Stimulated activated naive B cell treated with anti-CD40 and anti-IgM and Interleukin-4, amounts not matched to agents 10 μg/mL and 1 μg/mL and 100 μg/mL, for 72 hours (primary cell): Measurements from ENCODE around the gene FCHSD2.
"Not testable (repeated sequence)": the region's sequence is repeated elsewhere in the genome, so short reads cannot be mapped to it uniquely, and the experiment has no call there.

ENCODE experiments used
- ATAC-seq, 2 donors: fragments of 150-1000 bp; cut with Tn5 transposase; replicated peaks; 2 replicates each; pipeline ENCODE4 v1.10.0; 2021; ENCODE audit warnings: moderate library complexity in 1 of 2
- DNase-seq: peaks from one replicate; pipeline ENCODE4 v3.0.0; 2021
- H3K27ac Mint-ChIP-seq: one replicate; pipeline ENCODE4 v1.8.0; 2022; ENCODE audit warnings: mild to moderate bottlenecking, mixed read lengths
- H3K27me3 Mint-ChIP-seq, 2 donors: one replicate each; pipeline ENCODE4 v1.8.0; 2022; ENCODE audit warnings: mixed read lengths in 2 of 2
- H3K36me3 Mint-ChIP-seq, 2 donors: one replicate each; pipeline ENCODE4 v1.8.0; 2022; ENCODE audit warnings: mixed read lengths in 2 of 2, mild to moderate bottlenecking in 1 of 2
- H3K4me1 Mint-ChIP-seq, 2 donors: one replicate each; pipeline ENCODE4 v1.8.0; 2022; ENCODE audit warnings: mixed read lengths in 2 of 2, mild to moderate bottlenecking in 1 of 2
- H3K4me3 Mint-ChIP-seq, 2 donors: one replicate each; pipeline ENCODE4 v1.8.0; 2022; ENCODE audit warnings: mild to moderate bottlenecking in 2 of 2, mixed read lengths in 2 of 2, moderate library complexity in 1 of 2
- H3K9me3 Mint-ChIP-seq, 2 donors: one replicate each; pipeline ENCODE4 v1.8.0; 2022; ENCODE audit warnings: mixed read lengths in 2 of 2, mild to moderate bottlenecking in 1 of 2

The FCHSD2 gene

GRCh38 chr11:72885749-72886609 lies 256.1 kb downstream of the FCHSD2 start:
- Mint-ChIP-seq H3K27me3 (no peaks in the 10 kb centered on the region), H3K36me3 (peaks cover 50 to 51% of the 10 kb centered on the region in 2 donors), H3K4me3 (no peak overlapping the region), H3K4me1 (peaks cover 9 to 36% of the 10 kb centered on the region in 2 donors), H3K27ac (peak overlapping the region; percentile 80), H3K9me3 (peaks cover 0 to 4% of the 10 kb centered on the region in 2 donors)
- ATAC-seq (peak; percentile 34 to 58), DNase-seq (no peak)

GRCh38 chr11:72876147-72876546 lies 266.0 kb downstream of the FCHSD2 start:
- H3K4me3 Mint-ChIP-seq, result no peak overlapping the region
- no peak for ATAC-seq
- no peaks in the 10 kb centered on the region for H3K27me3 Mint-ChIP-seq
- no peaks in the 10 kb centered on the region for H3K9me3 Mint-ChIP-seq
- H3K27ac Mint-ChIP-seq, result peak overlapping the region; percentile 89
- H3K4me1 Mint-ChIP-seq, result peaks cover 14 to 32% of the 10 kb centered on the region in 2 donors
- no peak for DNase-seq
- H3K36me3 Mint-ChIP-seq, result peaks cover 41 to 50% of the 10 kb centered on the region in 2 donors

DNA sequence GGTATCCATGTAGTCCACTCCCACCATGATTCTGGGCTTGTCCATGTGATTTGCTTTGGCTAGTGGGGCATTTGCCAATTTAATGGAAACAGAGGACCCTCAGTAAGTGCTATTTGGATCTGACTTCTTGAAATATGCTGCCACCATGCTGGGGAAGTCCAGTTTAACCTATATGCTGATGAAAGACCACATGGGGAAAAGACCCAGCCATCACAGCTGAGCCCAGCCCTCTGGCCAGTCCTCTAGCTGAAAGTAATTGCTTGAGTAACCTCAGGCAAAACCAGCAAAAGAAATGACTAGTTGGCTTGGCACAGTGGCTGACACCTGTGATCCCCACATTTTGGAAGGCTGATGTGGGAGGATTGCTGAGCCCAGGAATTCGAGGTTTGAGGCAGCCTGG lies 266.4 kb downstream of the FCHSD2 start:
- H3K4me1 Mint-ChIP-seq, result peaks cover 10 to 28% of the 10 kb centered on the region in 2 donors
- DNase-seq (peak; percentile 4), ATAC-seq (peak; percentile 57 to 73)
- H3K27ac Mint-ChIP-seq, result peak overlapping the region; percentile 89
- peaks cover 41 to 50% of the 10 kb centered on the region in 2 donors for H3K36me3 Mint-ChIP-seq
- no peak overlapping the region for H3K4me3 Mint-ChIP-seq
- no peaks in the 10 kb centered on the region for H3K27me3 Mint-ChIP-seq
- no peaks in the 10 kb centered on the region for H3K9me3 Mint-ChIP-seq

- Mint-ChIP-seq H3K4me3 (no peak overlapping the region), H3K27ac (peak overlapping the region; percentile 48), H3K36me3 (peaks cover 44 to 55% of the 10 kb centered on the region in 2 donors), H3K4me1 (peaks cover 5 to 16% of the 10 kb centered on the region in 2 donors), H3K9me3 (no peaks in the 10 kb centered on the region), H3K27me3 (no peaks in the 10 kb centered on the region)
- DNase-seq, result no peak
- no peak for ATAC-seq
Measured at GRCh38 chr11:72872012-72872411, 270.1 kb downstream of the FCHSD2 start.

DNA sequence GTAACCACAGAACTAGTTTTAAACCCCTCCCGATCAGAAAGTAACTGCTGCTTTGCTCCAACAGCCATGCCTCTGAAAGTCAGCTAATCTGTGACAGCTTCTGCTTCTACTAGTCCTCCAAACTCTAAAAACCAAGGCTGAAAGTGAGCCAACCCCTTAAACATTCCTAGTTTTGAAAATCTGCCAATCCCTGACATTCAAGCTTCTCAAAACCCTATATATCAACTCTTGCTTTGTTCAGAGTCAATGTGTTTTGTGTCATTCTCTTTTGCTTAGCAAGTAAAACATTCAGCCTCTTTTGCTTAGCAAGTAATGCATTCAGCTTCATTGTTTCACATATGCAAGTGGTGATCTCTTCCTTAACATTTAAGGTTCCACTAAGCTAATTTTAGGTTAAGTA lies 271.0 kb downstream of the FCHSD2 start:
- Mint-ChIP-seq H3K36me3 (peaks cover 46 to 57% of the 10 kb centered on the region in 2 donors), H3K4me1 (peaks cover 5 to 23% of the 10 kb centered on the region in 2 donors), H3K27ac (no peak overlapping the region), H3K9me3 (no peaks in the 10 kb centered on the region), H3K4me3 (no peak overlapping the region), H3K27me3 (no peaks in the 10 kb centered on the region)
- DNase-seq (no peak), ATAC-seq (no peak)

GRCh38 chr11:72869831-72870230 lies 272.3 kb downstream of the FCHSD2 start:
- no peaks in the 10 kb centered on the region for H3K27me3 Mint-ChIP-seq
- peak overlapping the region; percentile 52 for H3K27ac Mint-ChIP-seq
- H3K4me1 Mint-ChIP-seq, result peaks cover 8 to 27% of the 10 kb centered on the region in 2 donors
- peaks cover 43 to 58% of the 10 kb centered on the region in 2 donors for H3K36me3 Mint-ChIP-seq
- DNase-seq (no peak), ATAC-seq (no peak)
- no peaks in the 10 kb centered on the region for H3K9me3 Mint-ChIP-seq
- no peak overlapping the region for H3K4me3 Mint-ChIP-seq

DNA sequence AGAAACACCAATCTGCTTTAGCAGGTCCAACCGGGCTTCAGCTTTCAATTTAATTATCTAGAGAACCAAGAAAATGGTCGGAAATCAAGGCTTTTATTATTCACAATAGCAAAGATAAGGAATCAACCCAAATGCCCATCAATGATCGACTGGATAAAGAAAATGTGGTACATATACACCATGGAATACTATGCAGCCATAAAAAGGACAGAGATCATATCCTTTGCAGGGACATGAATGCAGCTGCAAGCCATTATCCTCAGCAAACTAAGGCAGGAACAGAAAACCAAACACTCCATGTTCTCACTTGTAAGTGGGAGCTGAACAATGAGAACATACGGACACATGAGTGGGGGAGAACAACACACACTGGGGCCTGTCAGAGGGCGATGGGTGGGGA lies 274.1 kb downstream of the FCHSD2 start:
- no peaks in the 10 kb centered on the region for H3K9me3 Mint-ChIP-seq
- H3K27ac Mint-ChIP-seq, result no peak overlapping the region
- H3K27me3 Mint-ChIP-seq, result no peaks in the 10 kb centered on the region
- no peak overlapping the region for H3K4me3 Mint-ChIP-seq
- peaks cover 46 to 65% of the 10 kb centered on the region in 2 donors for H3K36me3 Mint-ChIP-seq
- DNase-seq (no peak), ATAC-seq (no peak)
- peaks cover 10 to 37% of the 10 kb centered on the region in 2 donors for H3K4me1 Mint-ChIP-seq

DNA sequence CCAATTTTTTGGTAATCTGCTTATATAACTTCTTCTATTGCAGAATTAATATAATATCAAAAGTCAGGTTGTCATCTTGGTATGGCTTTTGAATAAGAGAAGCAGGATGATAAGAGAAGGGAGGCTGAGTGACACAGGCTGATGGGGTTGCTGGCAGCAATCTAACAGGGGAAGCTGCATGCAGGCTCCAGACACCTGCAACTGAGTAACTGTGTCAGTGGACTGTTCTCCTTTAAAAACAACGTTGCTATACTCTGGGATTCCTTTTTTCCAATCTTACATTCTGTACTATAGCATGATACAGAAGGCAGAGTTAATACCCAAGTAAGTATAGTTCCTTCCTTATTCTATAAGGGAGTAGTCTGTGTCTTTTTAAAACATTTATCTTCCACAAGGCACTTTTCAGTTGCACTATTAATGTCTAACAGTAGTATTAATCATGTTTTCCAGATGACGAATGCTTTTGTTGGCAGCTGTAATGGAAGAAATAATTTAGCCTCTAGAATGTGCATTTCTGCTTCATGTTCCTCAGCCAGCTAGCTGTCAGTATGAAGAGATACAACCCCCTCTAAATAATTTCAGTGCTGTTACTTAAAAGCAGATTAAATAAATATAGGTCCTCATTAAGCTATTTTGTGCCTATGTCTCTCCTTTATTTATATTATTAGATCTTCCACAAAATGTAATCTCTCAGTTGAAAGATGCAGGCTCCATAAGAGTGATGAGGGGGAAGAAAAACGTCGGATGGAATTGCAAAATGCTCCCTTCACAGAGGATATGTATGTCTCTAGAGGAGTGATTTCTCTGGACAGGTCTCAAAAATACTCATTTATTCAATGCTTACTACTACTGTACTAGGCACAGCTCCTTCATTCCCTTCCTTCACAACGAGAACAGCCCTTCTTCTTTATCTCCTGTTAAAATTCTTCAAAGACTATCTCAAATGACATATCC lies 277.1 kb downstream of the FCHSD2 start:
- Mint-ChIP-seq H3K27ac (peak overlapping the region; percentile 69), H3K36me3 (peaks cover 37 to 53% of the 10 kb centered on the region in 2 donors), H3K4me1 (peaks cover 10 to 36% of the 10 kb centered on the region in 2 donors), H3K4me3 (no peak overlapping the region), H3K9me3 (no peaks in the 10 kb centered on the region), H3K27me3 (no peaks in the 10 kb centered on the region)
- ATAC-seq (peak in 1 of 2 donors; percentile 19), DNase-seq (no peak)

DNA sequence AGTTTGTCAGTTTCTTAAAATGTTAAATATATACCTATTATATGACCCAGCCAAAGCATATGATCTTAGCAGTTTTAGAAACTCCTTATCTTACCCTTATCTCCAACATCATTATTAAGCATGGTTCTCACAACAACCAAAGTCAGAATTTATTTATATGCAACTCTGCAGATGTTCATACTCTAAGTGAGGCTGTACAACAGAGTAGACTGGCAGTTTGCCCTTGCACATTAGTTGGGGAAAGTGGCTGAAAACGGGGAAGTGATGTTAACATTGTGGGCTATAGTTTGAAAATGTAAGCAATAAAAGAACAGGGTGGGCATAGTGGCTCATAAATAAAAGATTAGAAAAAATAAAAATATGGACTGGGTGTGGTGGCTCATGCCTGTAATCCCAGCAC lies 278.2 kb downstream of the FCHSD2 start:
- H3K27me3 Mint-ChIP-seq, result no peaks in the 10 kb centered on the region
- no peaks in the 10 kb centered on the region for H3K9me3 Mint-ChIP-seq
- ATAC-seq (no peak), DNase-seq (no peak)
- H3K4me3 Mint-ChIP-seq, result no peak overlapping the region
- peaks cover 10 to 36% of the 10 kb centered on the region in 2 donors for H3K4me1 Mint-ChIP-seq
- peaks cover 31 to 45% of the 10 kb centered on the region in 2 donors for H3K36me3 Mint-ChIP-seq
- H3K27ac Mint-ChIP-seq, result peak overlapping the region; percentile 15

DNA sequence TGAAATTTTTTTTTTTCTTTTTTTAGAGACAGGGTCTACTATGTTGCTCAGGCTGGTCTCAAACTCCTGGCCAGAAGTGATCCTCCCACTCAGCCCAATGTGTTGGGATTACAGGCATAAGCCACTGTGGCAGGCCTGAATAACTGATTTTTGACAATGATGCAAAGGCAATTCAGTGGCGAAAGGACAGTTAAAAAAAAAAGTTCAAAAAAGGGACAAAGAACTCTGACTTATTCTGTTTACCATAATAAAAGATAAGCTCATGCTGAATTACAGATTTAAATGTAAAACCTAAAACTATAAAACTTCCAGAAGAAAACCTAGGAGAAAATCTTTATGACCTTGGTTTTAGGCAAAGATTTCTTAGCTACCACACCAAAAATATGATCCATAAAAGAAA lies 279.0 kb downstream of the FCHSD2 start:
- H3K36me3 Mint-ChIP-seq, result peaks cover 34 to 48% of the 10 kb centered on the region in 2 donors
- H3K4me3 Mint-ChIP-seq, result no peak overlapping the region
- H3K27ac Mint-ChIP-seq, result peak overlapping the region; percentile 25

DNA sequence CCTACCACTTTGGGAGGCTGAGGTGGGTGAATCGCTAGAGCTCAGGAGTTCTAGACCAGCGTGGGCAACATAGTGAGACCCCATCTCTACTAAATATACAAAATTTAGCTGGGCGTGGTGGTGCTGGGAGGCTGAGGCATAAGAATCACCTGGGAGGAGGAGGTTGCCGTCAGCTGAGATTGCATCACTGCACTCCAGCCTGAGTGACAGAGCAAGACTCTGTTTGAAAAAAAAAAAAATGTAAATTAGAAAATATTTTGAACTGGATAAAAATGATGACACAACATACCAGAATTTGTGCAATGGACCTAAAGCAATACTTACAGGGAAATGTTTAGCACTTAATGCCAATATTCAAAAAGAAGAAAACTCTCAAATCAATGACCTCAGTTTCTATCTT lies 281.5 kb downstream of the FCHSD2 start:
- Mint-ChIP-seq H3K27me3 (no peaks in the 10 kb centered on the region), H3K27ac (no peak overlapping the region), H3K4me3 (no peak overlapping the region), H3K36me3 (peaks cover 24 to 37% of the 10 kb centered on the region in 2 donors), H3K9me3 (peaks cover 0 to 1% of the 10 kb centered on the region in 2 donors), H3K4me1 (peaks cover 8 to 29% of the 10 kb centered on the region in 2 donors)
- ATAC-seq (no peak), DNase-seq (no peak)

More for the DNA sequence above, 279.0 kb downstream of the FCHSD2 start:
- H3K4me1 Mint-ChIP-seq, result peaks cover 12 to 36% of the 10 kb centered on the region in 2 donors
- peaks cover 0 to 1% of the 10 kb centered on the region in 2 donors for H3K9me3 Mint-ChIP-seq
- no peak for ATAC-seq
- no peaks in the 10 kb centered on the region for H3K27me3 Mint-ChIP-seq
- DNase-seq, result no peak

- H3K36me3 Mint-ChIP-seq, result peaks cover 25 to 37% of the 10 kb centered on the region in 2 donors
- H3K9me3 Mint-ChIP-seq, result peaks cover 0 to 1% of the 10 kb centered on the region in 2 donors
- ATAC-seq, result no peak
- no peaks in the 10 kb centered on the region for H3K27me3 Mint-ChIP-seq
- H3K4me3 Mint-ChIP-seq, result no peak overlapping the region
- DNase-seq, result no peak
- no peak overlapping the region for H3K27ac Mint-ChIP-seq
- peaks cover 4 to 23% of the 10 kb centered on the region in 2 donors for H3K4me1 Mint-ChIP-seq
Measured at GRCh38 chr11:72860010-72860409, 282.1 kb downstream of the FCHSD2 start.

DNA sequence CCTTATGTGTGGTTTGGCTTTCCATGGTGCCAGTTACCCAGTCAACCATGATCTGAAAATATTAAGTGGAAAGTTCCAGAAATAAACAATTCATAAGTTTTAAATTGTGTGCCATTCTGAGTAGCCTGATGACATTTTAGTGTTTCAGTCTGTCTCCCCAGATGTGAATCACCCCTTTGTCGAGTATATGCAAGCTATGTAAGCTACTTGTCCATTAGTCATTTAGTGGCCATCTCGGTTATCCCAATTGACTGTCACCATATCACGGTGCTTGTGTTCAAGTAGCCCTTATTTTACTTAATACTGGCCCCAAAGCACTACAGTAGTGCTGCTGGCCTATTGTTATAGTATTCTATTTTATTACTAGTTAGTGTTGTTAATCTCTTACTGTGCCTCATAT lies 283.0 kb downstream of the FCHSD2 start:
- Mint-ChIP-seq H3K9me3 (peaks cover 0 to 1% of the 10 kb centered on the region in 2 donors), H3K4me1 (peaks cover 7 to 21% of the 10 kb centered on the region in 2 donors), H3K4me3 (no peak overlapping the region), H3K27me3 (no peaks in the 10 kb centered on the region), H3K27ac (no peak overlapping the region), H3K36me3 (peaks cover 31 to 40% of the 10 kb centered on the region in 2 donors)
- DNase-seq (no peak), ATAC-seq (no peak)

DNA sequence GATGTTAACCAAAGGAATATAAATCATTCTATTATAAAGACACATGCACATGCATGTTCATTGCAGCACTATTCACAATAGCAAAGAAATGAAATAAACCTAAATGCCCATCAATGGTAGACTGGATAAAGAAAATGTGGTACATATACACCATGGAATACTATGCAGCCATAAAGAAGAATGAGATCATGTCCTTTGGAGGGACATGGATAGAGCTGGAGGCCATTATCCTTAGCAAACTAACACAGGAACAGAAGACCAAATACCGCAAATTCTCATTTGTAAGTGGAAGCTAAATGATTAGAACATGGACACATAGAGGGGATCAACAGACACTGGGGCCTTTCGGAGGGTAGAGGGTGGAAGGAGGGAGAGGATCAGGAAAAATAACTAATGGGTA lies 283.9 kb downstream of the FCHSD2 start:
- Mint-ChIP-seq H3K4me1 (peaks cover 6 to 19% of the 10 kb centered on the region in 2 donors), H3K36me3 (peaks cover 32 to 36% of the 10 kb centered on the region in 2 donors)
- not testable (repeated sequence) for H3K4me3 Mint-ChIP-seq, H3K27ac Mint-ChIP-seq, ATAC-seq, DNase-seq, H3K27me3 Mint-ChIP-seq, H3K9me3 Mint-ChIP-seq
